Measurements from ENCODE around the gene CREB3L4.
"Not testable (repeated sequence)": the region's sequence is repeated elsewhere in the genome, so short reads cannot be mapped to it uniquely, and the experiment has no call there.

The CREB3L4 gene

GRCh38 chr1:153958111-153958960 is 9.4 kb upstream of the CREB3L4 start, which contains the start of gene CRTC2:
Gene CRTC2 (minus strand): TSS chr1:153958612. CDS start chr1:153958497, 115 bp downstream.
- DNase-seq (ENCODE audit: low read depth in 1 of 2, low spot score in 1 of 2), result peak; percentile 90 to 91

DNA sequence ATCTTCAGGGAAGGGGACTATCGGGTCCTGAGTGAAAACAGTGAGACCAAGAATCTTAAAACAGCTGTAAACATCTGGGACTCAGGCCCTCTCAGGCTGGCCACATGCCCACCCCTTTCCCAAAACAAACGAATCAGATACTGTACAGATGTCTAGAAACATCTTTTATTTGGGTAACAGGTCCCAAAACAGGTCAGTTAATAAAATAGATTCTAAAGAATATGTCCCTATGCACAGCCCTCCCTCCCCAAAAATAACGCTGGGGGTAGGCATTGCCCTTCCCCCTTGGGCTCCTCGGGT is 8.8 kb upstream of the CREB3L4 start:
- DNase-seq (ENCODE audit: low read depth in 1 of 2, low spot score in 1 of 2), result no peak

- DNase-seq (ENCODE audit: low read depth in 1 of 2, low spot score in 1 of 2), result no peak
These were observed 8.2 kb upstream of the CREB3L4 start for GRCh38 chr1:153959454-153959853.

DNA sequence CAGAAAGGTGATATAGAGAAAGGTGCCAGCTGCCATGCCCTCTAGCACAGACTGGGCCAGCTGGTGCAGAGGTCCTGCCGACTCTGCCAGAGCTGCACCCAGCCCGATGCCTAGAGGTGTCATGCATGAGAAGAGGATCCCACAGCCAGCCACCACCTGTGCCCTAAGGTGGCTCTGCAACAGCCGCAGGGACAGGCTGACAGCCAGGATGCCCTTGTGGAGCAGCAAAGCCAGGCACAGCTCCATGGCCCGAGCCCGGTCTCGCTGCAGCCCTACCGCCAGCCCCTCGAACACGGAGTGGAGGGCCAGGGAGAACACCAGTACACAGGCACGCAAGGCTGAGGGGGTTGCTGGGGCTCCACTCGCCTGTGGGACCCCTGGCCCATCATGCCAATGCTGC is 7.5 kb upstream of the CREB3L4 start:
- DNase-seq (ENCODE audit: low read depth in 1 of 2, low spot score in 1 of 2), result no peak

DNA sequence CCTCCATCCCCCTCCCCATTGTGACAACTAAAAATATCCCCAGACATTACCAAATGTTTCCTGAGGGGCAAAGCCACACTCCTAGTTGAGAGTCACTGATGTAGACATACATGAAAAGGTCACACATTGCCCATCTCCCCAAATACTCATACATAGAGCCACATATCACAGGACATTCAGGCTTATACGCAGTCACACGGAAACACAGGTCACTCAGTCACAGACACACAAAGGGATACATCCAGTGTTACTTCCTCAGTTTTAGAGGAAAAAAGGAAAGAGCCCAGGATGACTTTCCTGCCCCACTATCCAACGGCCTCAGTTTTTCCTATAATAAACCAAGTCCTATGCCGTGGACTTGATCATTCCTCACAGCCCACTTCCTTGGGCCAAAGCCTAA is 6.3 kb upstream of the CREB3L4 start:
- no peak for DNase-seq (ENCODE audit: low read depth in 1 of 2, low spot score in 1 of 2)

- DNase-seq (ENCODE audit: low read depth in 1 of 2, low spot score in 1 of 2), result no peak
These were observed 5.3 kb upstream of the CREB3L4 start for GRCh38 chr1:153962088-153963029.

- DNase-seq (ENCODE audit: low read depth in 1 of 2, low spot score in 1 of 2), result peak; percentile 82 to 86
These were observed 4.5 kb upstream of the CREB3L4 start, which contains the start of gene SLC39A1 for GRCh38 chr1:153963030-153963849. Gene SLC39A1 (minus strand): TSS chr1:153963537. CDS start chr1:153962715, 822 bp downstream.

DNA sequence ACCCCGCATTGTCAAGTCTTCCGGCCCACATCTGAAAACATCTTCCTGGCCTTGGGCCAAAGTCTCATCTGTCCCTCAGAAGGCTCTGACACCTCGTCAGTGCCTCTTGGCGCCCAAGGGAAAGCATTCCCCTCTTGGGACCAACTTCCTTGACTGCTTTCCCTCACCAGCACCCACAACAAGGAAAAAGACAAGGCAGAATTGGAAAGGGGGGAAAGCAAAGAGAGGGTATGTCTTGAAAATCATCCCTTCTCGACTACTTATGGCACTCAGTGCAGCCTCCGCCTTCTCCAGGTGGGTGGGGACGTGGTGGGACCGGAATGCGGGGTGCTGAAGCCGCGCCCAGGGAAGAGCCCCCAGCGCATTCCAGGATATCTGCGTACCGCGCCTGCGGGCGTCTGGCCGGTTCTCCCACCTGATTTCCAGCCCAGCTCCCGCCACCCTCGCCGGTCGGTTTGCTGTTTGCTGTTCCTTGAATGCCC is 3.8 kb upstream of the CREB3L4 start:
- DNase-seq (ENCODE audit: low read depth in 1 of 2, low spot score in 1 of 2), result no peak

- no peak for DNase-seq (ENCODE audit: low read depth in 1 of 2, low spot score in 1 of 2)
These were observed 280 bp downstream of the CREB3L4 start for GRCh38 chr1:153968000-153968363.

GRCh38 chr1:153968408-153968807 is 706 bp downstream of the CREB3L4 start:
- no peak for DNase-seq (ENCODE audit: low read depth in 1 of 2, low spot score in 1 of 2)

DNA sequence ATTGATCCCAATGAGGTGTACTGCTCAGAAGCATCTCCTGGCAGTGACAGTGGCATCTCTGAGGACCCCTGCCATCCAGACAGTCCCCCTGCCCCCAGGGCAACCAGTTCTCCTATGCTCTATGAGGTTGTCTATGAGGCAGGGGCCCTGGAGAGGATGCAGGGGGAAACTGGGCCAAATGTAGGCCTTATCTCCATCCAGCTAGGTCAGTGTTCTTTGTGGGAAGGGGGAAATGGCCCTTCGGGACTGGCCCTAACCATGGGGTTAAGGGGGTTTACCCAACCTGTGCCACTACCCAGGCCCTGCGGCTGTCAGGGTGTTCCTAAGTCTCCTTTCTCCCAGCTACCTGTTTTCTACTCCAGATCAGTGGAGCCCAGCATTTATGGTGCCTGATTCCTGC is 1.3 kb downstream of the CREB3L4 start:
- DNase-seq (ENCODE audit: low read depth in 1 of 2, low spot score in 1 of 2), result no peak

GRCh38 chr1:153970346-153970745 is 2.6 kb downstream of the CREB3L4 start:
- no peak for DNase-seq (ENCODE audit: low read depth in 1 of 2, low spot score in 1 of 2)

DNA sequence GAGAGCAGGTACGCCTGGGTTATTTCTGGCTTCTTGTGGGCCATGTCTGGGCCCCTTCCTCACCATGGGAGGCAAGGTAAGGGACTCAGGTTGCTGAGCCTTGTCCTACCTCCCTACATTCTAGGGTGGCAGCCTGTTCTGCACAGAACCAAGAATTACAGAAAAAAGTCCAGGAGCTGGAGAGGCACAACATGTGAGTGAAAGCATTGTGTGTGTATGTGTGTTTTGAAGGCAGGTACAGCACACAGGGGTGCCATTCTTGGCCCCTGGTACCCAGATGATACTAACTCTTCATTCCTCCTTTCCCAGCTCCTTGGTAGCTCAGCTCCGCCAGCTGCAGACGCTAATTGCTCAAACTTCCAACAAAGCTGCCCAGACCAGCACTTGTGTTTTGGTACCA is 5.4 kb downstream of the CREB3L4 start:
- DNase-seq (ENCODE audit: low read depth in 1 of 2, low spot score in 1 of 2), result no peak

DNA sequence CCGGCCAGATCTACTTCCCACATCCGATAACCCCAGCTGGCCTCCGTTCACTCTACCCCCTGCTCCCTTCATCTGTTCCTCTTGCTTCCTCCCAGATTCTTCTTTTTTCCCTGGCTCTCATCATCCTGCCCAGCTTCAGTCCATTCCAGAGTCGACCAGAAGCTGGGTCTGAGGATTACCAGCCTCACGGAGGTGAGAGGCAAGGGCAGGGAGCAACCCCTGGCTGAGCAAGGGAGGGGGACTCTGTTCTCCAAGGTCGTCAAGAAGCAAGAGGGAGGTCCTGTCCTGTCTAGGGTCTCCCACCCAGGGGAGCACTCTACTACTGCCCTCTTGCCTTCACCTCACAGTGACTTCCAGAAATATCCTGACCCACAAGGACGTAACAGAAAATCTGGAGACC is 5.8 kb downstream of the CREB3L4 start:
- DNase-seq (ENCODE audit: low read depth in 1 of 2, low spot score in 1 of 2), result no peak

- no peak for DNase-seq (ENCODE audit: low read depth in 1 of 2, low spot score in 1 of 2)
These were observed 9.1 kb downstream of the CREB3L4 start for GRCh38 chr1:153976819-153977249.

DNA sequence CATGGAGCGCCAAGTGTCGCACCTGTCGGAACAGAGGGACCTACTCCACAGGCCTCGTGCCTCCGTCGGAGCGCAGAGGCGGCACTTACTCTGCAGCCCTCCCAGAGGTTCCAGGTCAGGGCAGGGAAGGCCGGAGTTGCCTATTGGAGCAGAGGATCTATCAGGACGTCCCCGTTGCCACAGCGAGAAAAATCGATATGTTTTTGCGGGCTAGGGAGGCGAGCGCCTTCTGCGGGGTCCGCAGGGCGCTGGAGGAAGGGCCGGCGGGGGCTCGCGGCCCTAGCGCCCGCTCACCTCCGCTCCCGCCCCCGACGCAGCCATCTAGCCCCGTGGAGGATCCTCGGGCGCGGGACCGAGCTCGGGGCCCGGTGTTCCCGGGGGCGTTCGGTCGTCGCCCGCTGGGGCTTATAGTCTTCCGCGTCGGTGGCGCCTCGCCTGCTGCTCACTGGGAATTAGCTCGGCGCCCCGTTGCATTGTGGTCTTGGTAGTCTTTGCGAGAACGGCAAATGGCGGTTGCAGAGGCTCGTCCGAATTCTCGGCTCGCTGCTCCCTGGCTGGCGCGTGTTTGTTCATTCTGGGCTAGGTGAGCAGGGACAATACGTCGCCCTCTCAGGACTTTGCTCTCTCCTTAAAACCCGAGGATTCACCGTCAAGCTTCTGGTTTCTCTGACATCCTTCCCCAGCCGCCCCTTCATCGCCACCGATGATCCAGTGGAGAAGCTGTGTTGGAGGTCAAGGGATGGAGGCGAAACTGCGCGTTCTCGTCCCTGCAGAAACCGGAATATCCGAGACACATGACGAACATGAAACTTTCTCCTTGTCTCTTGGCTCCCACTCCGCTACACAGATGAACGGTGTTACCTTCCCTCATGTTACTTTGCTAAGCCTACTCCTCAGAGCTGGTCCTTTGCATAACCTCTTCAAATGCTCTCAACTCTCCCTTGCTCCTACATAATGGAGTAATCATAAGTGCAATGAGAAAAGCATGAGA is 9.8 kb downstream of the CREB3L4 start, which contains the start of gene JTB:
TSS of gene JTB (minus strand) at position 425 of the 991 bp plus-strand sequence. CDS start at position 3, 422 bp downstream.
- DNase-seq (ENCODE audit: low read depth in 1 of 2, low spot score in 1 of 2), result peak; percentile 63 to 73

GRCh38 chr1:153978274-153978909 is 10.7 kb downstream of the CREB3L4 start:
- DNase-seq (ENCODE audit: low read depth in 1 of 2, low spot score in 1 of 2), result no peak

DNA sequence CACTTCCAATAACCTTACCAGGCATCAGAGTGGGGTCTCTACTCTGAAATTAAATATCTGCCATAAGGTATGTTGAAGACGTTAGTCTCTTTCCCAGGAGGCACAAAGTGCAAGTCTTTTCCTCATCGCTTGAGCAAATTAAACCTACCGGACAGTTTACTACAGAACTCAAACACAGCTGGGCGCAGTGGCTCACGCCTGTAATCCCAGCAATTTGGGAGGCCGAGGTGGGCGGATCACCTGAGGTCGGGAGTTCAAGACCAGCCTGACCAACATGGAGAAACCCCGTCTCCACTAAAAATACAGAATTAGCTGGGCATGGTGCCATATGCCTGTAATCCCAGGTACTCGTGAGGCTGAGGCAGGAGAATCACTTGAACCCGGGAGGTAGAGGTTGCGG is 11.4 kb downstream of the CREB3L4 start:
- not testable (repeated sequence) for DNase-seq (ENCODE audit: low read depth in 1 of 2, low spot score in 1 of 2)

GRCh38 chr1:153981735-153982134 is 14.0 kb downstream of the CREB3L4 start:
- not testable (repeated sequence) for DNase-seq (ENCODE audit: low read depth in 1 of 2, low spot score in 1 of 2)

All from stimulated activated CD4-positive, alpha-beta T cell treated with anti-CD3 and anti-CD28 coated beads, Interleukin-15, amount 100 ng/mL, for 1 hour (primary cell).